HG03139 (cell line): Measurements from ENCODE around the gene DNAJC15.
A peak's percentile ranks its signal among the peaks of the same experiment; 100 is the strongest.
"Not testable (repeated sequence)": the region's sequence is repeated elsewhere in the genome, so short reads cannot be mapped to it uniquely, and the experiment has no call there.

ENCODE experiments used
- ATAC-seq: cut with Tn5 transposase; IDR thresholded peaks from one replicate; pipeline ENCODE4 v1.9.1; 2021; ENCODE audit not compliant: unreplicated experiment

DNAJC15 gene

DNA sequence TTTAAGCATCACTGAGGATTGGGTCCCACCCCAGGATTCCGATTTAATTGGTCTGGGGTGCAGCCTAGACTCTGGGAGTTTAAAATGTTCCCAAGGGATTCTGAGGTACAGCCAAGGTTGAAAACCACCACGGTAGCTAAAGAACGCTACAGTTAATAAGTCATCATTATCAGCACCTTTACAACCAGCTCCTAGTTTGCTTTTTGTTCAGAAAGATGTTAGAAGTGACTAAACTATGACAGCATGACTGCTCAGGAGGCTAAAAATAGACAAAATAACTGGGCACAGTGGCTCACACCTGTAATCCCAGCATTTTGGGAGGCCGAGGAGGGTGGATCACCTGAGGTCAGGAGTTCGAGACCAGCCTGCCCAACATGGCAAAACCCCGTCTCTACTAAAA lies 19.7 kb upstream of the DNAJC15 start:
- no peak for ATAC-seq

- no peak for ATAC-seq
These were observed 17.7 kb upstream of the DNAJC15 start for GRCh38 chr13:43005460-43006236.

- no peak for ATAC-seq
These were observed 16.3 kb upstream of the DNAJC15 start for GRCh38 chr13:43006893-43007631.

DNA sequence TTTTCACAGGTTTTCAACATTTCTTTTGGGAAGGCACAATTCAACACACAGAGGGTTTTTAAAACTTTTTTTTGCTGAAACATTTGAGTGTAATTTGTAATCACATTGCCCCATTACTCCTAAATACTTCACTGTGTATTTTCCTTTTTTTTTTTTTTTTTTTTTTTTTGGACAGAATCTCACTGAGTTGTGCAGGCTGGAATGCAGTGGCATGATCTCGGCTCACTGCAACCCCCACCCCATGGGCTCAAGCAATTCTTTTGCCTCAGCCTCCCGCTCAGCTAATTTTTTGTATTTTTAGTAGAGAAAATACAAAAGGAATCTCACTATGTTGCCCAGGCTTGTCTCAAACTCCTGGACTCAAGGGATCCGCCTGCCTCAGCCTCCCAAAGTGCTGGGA lies 14.8 kb upstream of the DNAJC15 start:
- ATAC-seq = no peak

GRCh38 chr13:43009506-43009905 lies 13.9 kb upstream of the DNAJC15 start:
- ATAC-seq = no peak

GRCh38 chr13:43014162-43014561 lies 9.2 kb upstream of the DNAJC15 start:
- ATAC-seq = no peak

GRCh38 chr13:43016226-43016625 lies 7.2 kb upstream of the DNAJC15 start:
- ATAC-seq = no peak

GRCh38 chr13:43019811-43020210 lies 3.6 kb upstream of the DNAJC15 start:
- no peak for ATAC-seq

- ATAC-seq = no peak
These were observed 2.6 kb upstream of the DNAJC15 start for GRCh38 chr13:43020794-43021193.

DNA sequence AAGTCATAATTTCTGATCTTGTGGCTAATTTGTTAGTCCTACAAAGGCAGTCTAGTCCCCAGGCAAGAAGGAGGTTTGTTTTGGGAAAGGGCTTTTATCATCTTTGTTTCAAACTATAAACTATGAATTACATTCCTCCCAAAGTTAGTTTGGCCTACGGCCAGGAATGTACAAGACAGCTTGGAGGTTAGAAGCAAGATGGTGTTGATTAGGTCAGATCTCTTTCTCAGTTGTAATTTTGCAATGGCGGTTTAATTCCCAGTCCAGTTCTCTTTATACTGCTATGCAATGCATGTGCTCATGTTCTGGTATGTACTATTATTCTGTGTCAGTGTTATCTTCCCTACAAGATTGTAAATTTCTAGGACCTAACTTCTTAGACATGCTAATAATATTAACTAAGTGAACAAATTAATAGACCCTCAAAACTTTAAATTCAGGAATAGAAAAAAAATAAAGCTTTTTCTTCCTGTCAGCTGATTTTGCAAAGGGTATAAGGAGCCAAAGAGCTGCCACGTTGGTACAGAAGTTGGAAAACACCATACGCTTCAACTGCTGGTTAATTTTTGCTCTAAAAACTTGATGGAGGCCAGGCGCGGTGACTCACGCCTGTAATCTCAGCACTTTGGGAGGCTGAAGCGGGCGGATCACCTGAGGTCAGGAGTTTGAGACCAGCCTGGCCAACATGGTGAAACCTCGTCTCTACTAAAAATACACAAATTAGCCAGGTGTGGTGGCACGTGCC lies 1.3 kb upstream of the DNAJC15 start:
- ATAC-seq = no peak

- ATAC-seq = no peak
These were observed 475 bp upstream of the DNAJC15 start for GRCh38 chr13:43022934-43023288.

GRCh38 chr13:43026262-43026661 lies 2.9 kb downstream of the DNAJC15 start:
- ATAC-seq = no peak

- ATAC-seq = no peak
These were observed 7.2 kb downstream of the DNAJC15 start for GRCh38 chr13:43030548-43030947.

DNA sequence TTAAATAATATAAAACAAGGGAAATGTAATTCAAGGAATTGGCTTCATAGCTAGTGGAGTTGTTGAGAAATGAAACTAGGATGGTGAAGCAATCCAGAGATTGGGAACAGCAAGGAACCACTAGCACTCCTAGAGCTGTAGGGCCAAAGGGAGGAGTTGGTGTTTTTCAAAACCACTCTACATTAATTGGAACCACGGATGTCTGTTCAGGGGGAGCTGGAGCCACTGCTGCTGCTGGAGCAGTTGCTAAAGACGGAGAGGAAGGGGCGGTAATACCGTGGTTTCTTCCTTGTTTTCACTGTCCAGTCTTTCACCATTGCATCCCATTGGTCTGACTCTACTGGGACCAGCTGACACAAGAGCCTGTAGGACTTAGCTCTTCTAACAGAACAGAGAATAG lies 8.5 kb downstream of the DNAJC15 start:
- no peak for ATAC-seq

DNA sequence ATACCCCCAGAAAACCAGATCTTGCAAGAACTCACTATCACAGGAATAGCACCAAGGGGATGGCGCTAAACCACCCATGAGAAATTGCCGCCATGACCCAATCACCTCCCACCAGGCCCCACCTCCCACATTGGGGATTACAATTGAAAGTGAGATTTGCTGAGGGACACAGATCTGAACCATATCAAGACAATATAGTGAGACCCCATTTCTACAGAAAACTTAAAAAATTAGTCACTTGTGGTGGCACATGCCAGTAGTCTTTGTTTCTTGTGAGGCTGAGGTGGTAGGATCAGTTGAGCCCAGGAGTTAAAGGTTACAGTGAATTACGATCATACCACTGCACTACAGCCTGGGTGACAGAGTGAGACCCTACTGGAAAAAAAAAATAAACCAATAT lies 9.7 kb downstream of the DNAJC15 start:
- no peak for ATAC-seq

GRCh38 chr13:43036351-43037250 lies 13.2 kb downstream of the DNAJC15 start:
- no peak for ATAC-seq

DNA sequence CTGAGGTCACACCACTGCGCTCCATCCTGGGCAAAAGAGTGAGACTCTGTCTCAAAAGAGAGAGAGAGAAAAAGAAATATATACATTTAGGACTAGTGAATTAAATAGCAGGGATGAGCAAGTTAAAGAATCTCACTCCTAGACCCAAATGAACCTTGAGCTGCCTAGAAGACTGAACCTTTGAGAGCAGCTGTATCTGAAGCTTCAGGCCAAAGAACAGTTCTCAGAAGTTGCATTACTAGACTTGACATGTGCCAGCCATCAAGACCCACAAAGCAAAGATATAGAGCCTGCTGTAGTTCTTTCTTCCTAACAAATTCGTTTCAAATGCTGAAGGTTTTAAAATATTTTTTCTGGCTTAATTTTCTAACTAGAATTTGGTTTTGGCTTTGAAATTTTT lies 16.6 kb downstream of the DNAJC15 start:
- no peak for ATAC-seq

DNA sequence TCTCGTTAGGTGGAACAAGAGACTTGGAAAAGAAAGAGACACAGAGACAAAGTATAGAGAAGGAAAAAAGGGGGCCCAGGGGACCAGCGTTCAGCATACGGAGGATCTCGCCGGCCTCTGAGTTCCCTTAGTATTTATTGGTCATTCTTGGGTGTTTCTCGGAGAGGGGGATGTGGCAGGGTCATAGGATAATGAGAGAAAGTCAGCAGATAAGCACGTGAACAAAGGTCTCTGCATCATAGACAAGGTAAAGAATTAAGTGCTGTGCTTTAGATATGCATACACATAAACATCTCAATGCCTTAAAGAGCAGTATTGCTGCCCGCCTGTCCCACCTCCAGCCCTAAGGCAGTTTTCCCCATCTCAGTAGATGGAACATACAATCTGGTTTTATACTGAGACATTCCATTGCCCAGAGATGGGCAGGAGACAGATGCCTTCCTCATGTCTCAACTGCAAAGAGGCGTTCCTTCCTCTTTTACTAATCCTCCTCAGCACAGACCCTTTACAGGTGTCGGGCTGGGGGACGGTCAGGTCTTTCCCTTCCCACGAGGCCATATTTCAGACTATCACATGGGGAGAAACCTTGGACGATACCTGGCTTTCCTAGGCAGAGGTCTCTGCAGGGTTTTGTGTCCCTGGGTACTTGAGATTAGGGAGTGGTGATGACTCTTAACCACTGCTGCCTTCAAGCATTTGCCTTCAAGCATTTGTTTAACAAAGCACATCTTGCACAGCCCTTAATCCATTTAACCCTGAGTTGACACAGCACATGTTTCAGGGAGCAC lies 17.4 kb downstream of the DNAJC15 start:
- ATAC-seq = not testable (repeated sequence)

DNA sequence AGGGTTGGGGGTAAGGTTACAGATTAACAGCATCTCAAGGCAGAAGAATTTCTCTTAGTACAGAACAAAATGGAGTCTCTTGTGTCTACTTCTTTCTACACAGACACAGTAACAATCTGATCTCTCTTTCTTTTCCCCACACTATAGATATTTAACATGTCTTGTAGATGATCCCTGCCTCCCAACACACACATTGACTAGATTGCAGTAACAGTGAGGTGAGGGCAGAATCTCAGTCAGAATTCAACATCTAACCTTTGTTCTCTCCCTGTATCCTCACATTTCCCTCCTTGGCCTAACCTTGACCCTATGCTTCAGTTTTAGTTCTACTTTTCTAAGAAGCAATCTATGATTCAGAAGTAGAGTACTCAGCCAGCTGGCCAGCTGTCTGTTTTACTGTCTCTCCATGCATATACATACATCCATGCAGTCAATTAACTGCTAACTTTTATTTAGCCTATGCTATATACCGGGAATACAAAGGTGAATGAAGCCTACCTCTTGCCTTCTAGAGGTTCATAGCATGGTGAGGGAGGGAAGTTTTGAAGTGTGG lies 18.1 kb downstream of the DNAJC15 start:
- ATAC-seq = peak; percentile 43

GRCh38 chr13:43042410-43042921 lies 19.1 kb downstream of the DNAJC15 start:
- ATAC-seq = no peak
